Chondrocyte (in vitro differentiated cells): ENCODE results near the gene ZNF888. TPM values are rescaled to one million over a fixed set of nuclear protein-coding genes. Genes with fewer than 3 reads are reported as not detected.
"Not testable (repeated sequence)": the region's sequence is repeated elsewhere in the genome, so short reads cannot be mapped to it uniquely, and the experiment has no call there.

Experiments
- DNase-seq: peaks from one replicate; pipeline ENCODE4 v3.0.0; 2021; ENCODE audit warnings: mixed read lengths, low spot score
- H3K27ac Mint-ChIP-seq: one replicate; pipeline ENCODE4 v1.8.0; 2021; ENCODE audit warnings: mild to moderate bottlenecking, moderate library complexity, mixed read lengths; ENCODE audit not compliant: unreplicated experiment
- H3K27me3 Mint-ChIP-seq: 2 replicates; pipeline ENCODE4 v1.8.0; 2021; ENCODE audit warnings: low read depth, mixed read lengths
- H3K36me3 Mint-ChIP-seq: 2 replicates; pipeline ENCODE4 v1.8.0; 2021; ENCODE audit warnings: low read depth, mixed read lengths
- H3K4me1 Mint-ChIP-seq: 2 replicates; pipeline ENCODE4 v1.8.0; 2021; ENCODE audit warnings: low read depth, mild to moderate bottlenecking, mixed read lengths
- H3K4me3 Mint-ChIP-seq: one replicate; pipeline ENCODE4 v1.8.0; 2021; ENCODE audit warnings: mild to moderate bottlenecking, moderate library complexity, mixed read lengths; ENCODE audit not compliant: unreplicated experiment
- H3K9me3 Mint-ChIP-seq: 2 replicates; pipeline ENCODE4 v1.8.0; 2021; ENCODE audit warnings: low read depth, mixed read lengths
- CTCF ChIP-seq: fragments of 200-600 bp; sonication (generic); IDR thresholded peaks from 2 replicates; pipeline ENCODE4 v1.5.0; 2021; ENCODE audit warnings: antibody characterized with exemption, mild to moderate bottlenecking, moderate library complexity
- total RNA-seq: library from RNA; stranded (reverse); gene quantifications from 3 replicates; pipeline ENCODE4 v1.2.1, GENCODE V29; 2021

Gene ZNF888
- total RNA-seq, 1 donor from 2014 or later: 4.4 TPM

GRCh38 chr19:52946322-52947310 is 23.4 kb upstream of the ZNF888 start:
- peaks cover 11% of the 10 kb centered on the region for H3K4me1 Mint-ChIP-seq
- no peak overlapping the region for H3K27ac Mint-ChIP-seq
- no peak overlapping the region for H3K4me3 Mint-ChIP-seq
- peaks cover 26% of the 10 kb centered on the region for H3K36me3 Mint-ChIP-seq
- peaks cover 40% of the 10 kb centered on the region for H3K9me3 Mint-ChIP-seq
- TF ChIP-seq CTCF: no peak
- no peaks in the 10 kb centered on the region for H3K27me3 Mint-ChIP-seq
- no peak for DNase-seq

GRCh38 chr19:52945652-52946321 is 22.6 kb upstream of the ZNF888 start:
- Mint-ChIP-seq H3K27ac (no peak overlapping the region), H3K36me3 (peaks cover 18% of the 10 kb centered on the region), H3K4me3 (no peak overlapping the region), H3K9me3 (peaks cover 32% of the 10 kb centered on the region), H3K27me3 (no peaks in the 10 kb centered on the region), H3K4me1 (peaks cover 16% of the 10 kb centered on the region)
- DNase-seq: no peak
- TF ChIP-seq CTCF: no peak

GRCh38 chr19:52944703-52945493 is 21.7 kb upstream of the ZNF888 start:
- peaks cover 16% of the 10 kb centered on the region for H3K4me1 Mint-ChIP-seq
- peak overlapping the region; percentile 61 for H3K27ac Mint-ChIP-seq

GRCh38 chr19:52943884-52944643 is 20.8 kb upstream of the ZNF888 start:
- no peak for TF ChIP-seq CTCF
- Mint-ChIP-seq H3K27me3 (no peaks in the 10 kb centered on the region), H3K4me3 (no peak overlapping the region), H3K4me1 (peaks cover 16% of the 10 kb centered on the region), H3K36me3 (peaks cover 2% of the 10 kb centered on the region), H3K27ac (peak overlapping the region; percentile 71), H3K9me3 (peaks cover 17% of the 10 kb centered on the region)
- no peak for DNase-seq

More at GRCh38 chr19:52944703-52945493, 21.7 kb upstream of the ZNF888 start:
- DNase-seq, H3K4me3 Mint-ChIP-seq, H3K36me3 Mint-ChIP-seq, H3K27me3 Mint-ChIP-seq: not testable (repeated sequence)
- peaks cover 23% of the 10 kb centered on the region for H3K9me3 Mint-ChIP-seq

GRCh38 chr19:52943134-52943883 is 20.1 kb upstream of the ZNF888 start:
- peaks cover 17% of the 10 kb centered on the region for H3K9me3 Mint-ChIP-seq
- peaks cover 16% of the 10 kb centered on the region for H3K4me1 Mint-ChIP-seq
- peak overlapping the region; percentile 94 for H3K27ac Mint-ChIP-seq
- TF ChIP-seq CTCF: no peak
- peaks cover 2% of the 10 kb centered on the region for H3K36me3 Mint-ChIP-seq
- no peaks in the 10 kb centered on the region for H3K27me3 Mint-ChIP-seq
- peak overlapping the region; percentile 84 for H3K4me3 Mint-ChIP-seq
- no peak for DNase-seq
